ENCODE data around the gene ARMH3.

- TF ChIP-seq CTCF (IDR thresholded peaks at IDR 0.05): no peak
- TF ChIP-seq ZNF263 (CRISPR knock-in tag; IDR thresholded peaks at IDR 0.05; ENCODE audit: low read depth): no peak
- no peak for TF ChIP-seq ATF3 (CRISPR knock-in tag; conservative IDR thresholded peaks at IDR 0.05)
- no peak for TF ChIP-seq JUN (CRISPR knock-in tag; IDR thresholded peaks at IDR 0.05)
- TF ChIP-seq ZBTB43 (CRISPR knock-in tag; IDR thresholded peaks at IDR 0.05): no peak
- no peak for TF ChIP-seq MAX (CRISPR knock-in tag; IDR thresholded peaks at IDR 0.05)
- no peak for TF ChIP-seq ERG (CRISPR knock-in tag; IDR thresholded peaks at IDR 0.05)
Observed at GRCh38 chr10:101902820-101903145, 153.2 kb downstream of the ARMH3 start.
